ACC112 (cell line): ENCODE data around the gene RRM2.

Experiments
- H2AFZ ChIP-seq: fragments of 200-600 bp; sonication (generic); one replicate; pipeline ENCODE4 v1.6.0; 2017; ENCODE audit warnings: antibody characterized with exemption, low read length; ENCODE audit not compliant: unreplicated experiment
- H3K27ac ChIP-seq: fragments of 200-600 bp; sonication (generic); 2 replicates; pipeline ENCODE4 v1.5.1; 2014; ENCODE audit warnings: low read depth, mild to moderate bottlenecking, antibody characterized with exemption, low read length, moderate library complexity
- H3K27me3 ChIP-seq: fragments of 200-600 bp; sonication (generic); 2 replicates; pipeline ENCODE4 v1.6.1; 2014; ENCODE audit warnings: mild to moderate bottlenecking, antibody characterized with exemption, low read length, moderate library complexity, mixed read lengths; ENCODE audit not compliant: insufficient read depth
- H3K36me3 ChIP-seq: fragments of 200-600 bp; sonication (generic); 2 replicates; pipeline ENCODE4 v1.6.1; 2016; ENCODE audit warnings: mild to moderate bottlenecking, antibody characterized with exemption, low read length, moderate library complexity, mixed read lengths; ENCODE audit not compliant: insufficient read depth
- H3K4me1 ChIP-seq: fragments of 200-600 bp; sonication (generic); one replicate; pipeline ENCODE4 v1.6.1; 2016; ENCODE audit warnings: low read length, mixed read lengths; ENCODE audit not compliant: insufficient read depth, unreplicated experiment, control insufficient read depth
- H3K4me3 ChIP-seq: fragments of 200-600 bp; sonication (generic); 2 replicates; pipeline ENCODE4 v1.5.1; 2014; ENCODE audit warnings: mild to moderate bottlenecking, low read depth, low read length
- H3K79me2 ChIP-seq: fragments of 200-600 bp; sonication (generic); one replicate; pipeline ENCODE4 v1.6.0; 2016; ENCODE audit warnings: low read length; ENCODE audit not compliant: control insufficient read depth, unreplicated experiment, insufficient read depth

The RRM2 gene

GRCh38 chr2:10173258-10174005, 50.9 kb downstream of the RRM2 start:
- Histone ChIP-seq H3K4me1 (peaks cover 21% of the 10 kb centered on the region), H2AFZ (no peak overlapping the region), H3K79me2 (no peaks in the 10 kb centered on the region), H3K4me3 (no peak overlapping the region), H3K27me3 (no peaks in the 10 kb centered on the region), H3K27ac (no peak overlapping the region), H3K36me3 (no peaks in the 10 kb centered on the region)

- Histone ChIP-seq H3K27me3 (no peaks in the 10 kb centered on the region), H3K36me3 (no peaks in the 10 kb centered on the region), H3K27ac (no peak overlapping the region), H2AFZ (no peak overlapping the region), H3K79me2 (no peaks in the 10 kb centered on the region), H3K4me1 (peaks cover 20% of the 10 kb centered on the region), H3K4me3 (no peak overlapping the region)
Measured at GRCh38 chr2:10174173-10174572, 51.6 kb downstream of the RRM2 start.

GRCh38 chr2:10175441-10175840, 52.9 kb downstream of the RRM2 start:
- Histone ChIP-seq H2AFZ (no peak overlapping the region), H3K27me3 (no peaks in the 10 kb centered on the region), H3K4me3 (no peak overlapping the region), H3K4me1 (peaks cover 7% of the 10 kb centered on the region), H3K36me3 (no peaks in the 10 kb centered on the region), H3K79me2 (no peaks in the 10 kb centered on the region), H3K27ac (no peak overlapping the region)

GRCh38 chr2:10178751-10179150, 56.2 kb downstream of the RRM2 start:
- no peaks in the 10 kb centered on the region for H3K4me1 ChIP-seq
- no peaks in the 10 kb centered on the region for H3K79me2 ChIP-seq
- no peaks in the 10 kb centered on the region for H3K27me3 ChIP-seq
- no peak overlapping the region for H3K27ac ChIP-seq
- no peaks in the 10 kb centered on the region for H3K36me3 ChIP-seq
- H3K4me3 ChIP-seq, result no peak overlapping the region
- no peak overlapping the region for H2AFZ ChIP-seq

- Histone ChIP-seq H3K4me1 (no peaks in the 10 kb centered on the region), H3K79me2 (no peaks in the 10 kb centered on the region), H3K4me3 (no peak overlapping the region), H3K27me3 (no peaks in the 10 kb centered on the region), H2AFZ (no peak overlapping the region), H3K36me3 (no peaks in the 10 kb centered on the region), H3K27ac (no peak overlapping the region)
Measured at GRCh38 chr2:10179422-10179821, 56.9 kb downstream of the RRM2 start.

- no peaks in the 10 kb centered on the region for H3K27me3 ChIP-seq
- no peaks in the 10 kb centered on the region for H3K4me1 ChIP-seq
- no peak overlapping the region for H3K27ac ChIP-seq
- no peak overlapping the region for H2AFZ ChIP-seq
- no peak overlapping the region for H3K4me3 ChIP-seq
- no peaks in the 10 kb centered on the region for H3K36me3 ChIP-seq
- no peaks in the 10 kb centered on the region for H3K79me2 ChIP-seq
Measured at GRCh38 chr2:10180229-10180628, 57.7 kb downstream of the RRM2 start.
